NCI-H2196 treated with DMSO at 0.1 percent for 48 hours (cell line): ENCODE measurements around the gene CCDC177.

Experiments used
- DNase-seq: peaks from one replicate; lab custom pipeline; 2025; ENCODE audit not compliant: unreplicated experiment; lab: John Stamatoyannopoulos, UW

CCDC177 gene

DNA sequence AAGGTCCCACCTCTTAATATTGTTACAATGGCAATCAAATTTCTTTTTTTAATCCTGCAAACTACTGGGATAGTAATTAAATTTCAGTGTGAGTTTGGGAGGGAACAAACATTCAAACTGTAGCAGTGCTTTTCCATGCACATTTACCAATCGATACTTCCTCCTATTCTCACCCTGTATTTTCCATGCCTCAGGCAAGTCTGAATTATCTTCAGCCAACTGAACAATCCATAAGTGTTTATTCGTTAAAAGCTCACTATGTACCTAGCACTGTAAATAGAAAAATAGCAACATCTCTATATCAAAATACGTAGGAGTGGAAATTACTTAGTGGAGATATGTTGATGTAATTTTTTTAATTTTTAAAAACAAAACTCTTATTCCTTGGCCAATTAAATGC, 43.5 kb downstream of the CCDC177 start:
- no peak for DNase-seq

DNA sequence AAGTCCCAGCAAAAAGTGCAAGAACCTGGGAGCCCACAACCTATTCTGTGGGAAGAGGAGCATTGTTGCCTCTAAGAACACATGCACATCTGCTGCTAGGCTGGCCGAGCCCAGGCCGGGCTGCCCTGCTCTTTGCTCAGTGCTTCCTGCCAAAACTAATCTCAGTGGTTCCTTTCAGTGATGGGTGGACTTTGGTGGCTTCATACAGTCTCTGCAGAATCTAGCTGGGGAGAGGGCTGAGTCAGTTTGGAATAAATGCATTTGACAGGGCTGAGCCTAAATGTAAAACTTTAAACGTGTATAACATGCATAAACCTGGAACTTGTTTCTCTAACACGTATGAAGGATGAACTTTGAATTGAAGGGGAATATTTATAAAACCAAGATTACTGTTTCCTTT, 44.6 kb downstream of the CCDC177 start:
- DNase-seq = no peak

DNA sequence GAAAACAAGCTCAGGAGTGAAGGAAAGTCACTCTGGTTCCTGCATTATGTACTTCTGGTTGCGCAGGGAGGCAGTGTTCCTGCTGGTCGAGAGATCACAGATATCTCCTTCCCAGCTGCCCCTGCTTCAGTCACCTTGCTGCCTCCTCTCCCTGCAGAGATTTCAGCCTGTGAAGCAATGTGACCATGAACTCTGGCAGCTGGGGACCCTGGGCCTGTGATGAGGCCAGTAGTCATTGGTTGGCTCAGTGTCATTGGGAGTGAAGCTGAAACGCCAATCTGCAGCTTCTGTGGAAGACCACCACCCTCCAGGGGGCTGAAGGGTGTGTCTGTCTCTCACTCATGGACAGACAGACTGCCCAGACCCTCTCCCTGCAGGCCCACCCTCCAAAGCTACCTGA, 45.1 kb downstream of the CCDC177 start:
- DNase-seq = no peak

GRCh38 chr14:69528930-69529329, 45.7 kb downstream of the CCDC177 start:
- DNase-seq = no peak

DNA sequence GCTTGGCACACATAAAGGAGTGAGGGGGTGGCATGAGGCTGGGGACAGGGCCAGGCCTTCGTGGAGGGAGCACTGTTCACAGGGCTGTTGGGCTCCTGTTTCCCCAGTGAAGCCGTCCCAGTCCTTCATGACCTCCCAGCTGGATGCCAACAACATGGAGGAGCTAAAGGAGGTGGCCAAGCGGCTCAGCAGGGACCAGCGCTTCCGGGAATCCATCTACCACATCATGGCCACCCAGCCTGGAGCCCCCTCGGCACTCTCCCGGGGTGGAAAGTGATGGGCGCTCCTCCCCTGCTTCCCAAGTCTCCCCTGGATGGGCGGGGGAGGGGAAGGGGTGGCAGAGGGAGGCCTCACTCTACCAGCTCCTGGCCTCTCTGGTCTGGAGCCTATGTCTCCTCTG, 46.5 kb downstream of the CCDC177 start:
- no peak for DNase-seq

DNA sequence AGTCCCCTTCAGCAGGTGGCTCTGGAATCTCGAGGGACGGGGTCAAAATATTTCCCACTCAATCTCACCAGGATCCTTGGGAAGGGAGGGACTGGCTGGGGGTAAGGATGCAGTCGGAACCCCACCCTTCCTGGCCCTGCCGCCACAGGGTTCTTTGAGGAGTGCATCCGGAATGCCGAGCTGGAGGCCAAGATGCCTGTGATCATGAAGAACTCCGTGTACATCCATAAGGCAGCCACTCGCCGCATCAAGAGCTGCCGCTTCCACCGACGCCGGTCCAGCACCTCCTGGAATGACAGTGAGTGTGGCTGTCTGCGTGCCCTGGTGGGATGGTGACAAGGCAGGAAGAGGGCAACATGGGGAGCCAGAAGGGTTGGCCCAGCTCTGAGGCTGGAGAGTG, 47.0 kb downstream of the CCDC177 start:
- DNase-seq = no peak

GRCh38 chr14:69525896-69526295, 48.8 kb downstream of the CCDC177 start:
- DNase-seq = no peak

DNA sequence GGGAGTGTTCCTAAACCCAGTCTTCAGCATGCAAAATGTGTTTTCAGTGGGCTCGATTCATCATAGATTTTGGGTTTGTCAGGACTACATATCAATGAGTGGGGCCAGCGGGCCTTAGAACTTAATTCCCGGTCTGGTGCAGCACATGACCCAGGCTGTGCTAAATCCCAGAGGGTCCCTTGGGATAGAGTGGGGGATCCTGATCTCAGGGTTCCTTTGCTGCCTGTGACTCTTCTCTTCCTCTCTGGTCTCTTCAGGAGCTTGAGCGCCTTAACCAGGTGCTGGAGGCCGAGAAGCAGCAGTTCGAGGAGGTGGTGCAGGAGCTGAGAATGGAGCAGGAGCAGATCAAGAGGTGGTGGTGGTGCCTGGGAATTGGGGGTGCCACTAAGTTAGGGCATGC, 52.6 kb downstream of the CCDC177 start:
- DNase-seq = no peak
